ENCODE results near the gene RTRAF.

The RTRAF gene

DNA sequence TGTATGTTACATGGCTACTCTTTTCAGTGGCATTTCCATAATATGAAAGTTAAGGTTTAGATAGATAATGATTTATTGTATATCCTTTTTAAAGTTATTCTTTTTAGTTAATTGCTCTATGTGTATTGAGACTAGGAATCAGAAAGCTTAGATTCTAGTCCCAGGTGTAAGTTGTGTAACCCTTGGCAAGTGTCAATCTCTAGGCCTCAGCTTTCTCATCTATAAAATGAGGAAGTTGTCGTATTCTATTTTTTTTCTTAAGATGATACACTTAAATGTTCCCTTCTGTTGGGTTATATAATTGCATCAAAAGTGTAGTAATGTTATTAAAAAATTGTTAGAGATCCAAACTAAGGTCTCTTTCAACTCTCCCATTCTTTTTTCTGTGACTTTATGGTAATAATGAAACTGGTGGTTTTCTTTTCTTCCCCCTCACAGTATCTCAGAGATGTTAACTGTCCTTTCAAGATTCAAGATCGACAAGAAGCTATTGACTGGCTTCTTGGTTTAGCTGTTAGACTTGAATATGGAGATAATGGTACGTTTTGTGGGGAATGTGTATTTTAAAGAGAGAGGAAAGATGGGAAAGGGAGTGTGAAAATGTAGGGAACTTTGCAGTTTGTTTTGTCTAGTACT, 4.1 kb downstream of the RTRAF start:
- DNase-seq (ENCODE audit: low read depth in 2 of 2) = no peak

DNA sequence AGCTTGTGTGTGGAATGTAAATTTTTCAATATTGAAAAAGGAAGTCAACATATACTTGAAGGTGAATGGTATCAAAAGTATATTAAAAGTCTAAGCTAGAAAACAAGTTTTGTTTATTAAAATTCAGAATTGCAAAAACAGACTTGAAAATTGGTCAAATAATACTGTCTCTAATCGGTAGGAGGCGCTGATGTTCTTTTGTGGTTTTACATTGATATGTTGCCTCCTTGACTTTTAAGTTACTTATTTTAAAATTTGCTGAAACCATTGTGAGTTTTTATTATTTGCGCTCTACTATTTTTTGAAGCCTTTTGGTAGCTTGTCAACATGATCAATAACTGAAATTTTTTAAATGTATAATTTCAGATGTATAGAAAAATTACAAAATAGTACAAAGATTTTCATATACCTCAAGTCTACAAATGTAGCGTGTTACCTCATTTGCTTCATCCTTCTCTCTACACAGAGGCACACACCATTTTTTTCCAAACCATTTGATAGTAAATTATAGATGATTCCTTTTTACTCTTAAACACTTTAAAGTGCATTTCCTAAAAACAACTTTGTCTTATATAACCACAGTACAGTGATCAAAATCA, 6.9 kb downstream of the RTRAF start:
- no peak for DNase-seq (ENCODE audit: low read depth in 2 of 2)

DNA sequence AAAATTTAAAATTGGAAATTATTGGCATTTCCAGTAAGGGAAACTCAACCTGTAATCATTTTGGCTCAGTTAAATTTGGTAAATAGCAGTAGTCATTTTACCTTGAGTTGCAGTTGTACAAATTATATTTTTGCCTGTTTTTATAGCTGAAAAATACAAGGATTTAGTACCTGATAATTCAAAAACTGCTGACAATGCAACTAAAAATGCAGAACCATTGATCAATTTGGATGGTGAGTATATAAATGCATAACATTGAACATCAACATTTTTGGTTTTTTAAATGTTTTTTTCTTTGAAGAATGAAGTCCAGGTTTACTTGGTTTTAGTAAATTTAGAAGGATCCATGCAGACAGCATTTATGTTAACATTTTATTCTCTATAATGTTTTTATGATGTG, 9.0 kb downstream of the RTRAF start:
- no peak for DNase-seq (ENCODE audit: low read depth in 2 of 2)

DNA sequence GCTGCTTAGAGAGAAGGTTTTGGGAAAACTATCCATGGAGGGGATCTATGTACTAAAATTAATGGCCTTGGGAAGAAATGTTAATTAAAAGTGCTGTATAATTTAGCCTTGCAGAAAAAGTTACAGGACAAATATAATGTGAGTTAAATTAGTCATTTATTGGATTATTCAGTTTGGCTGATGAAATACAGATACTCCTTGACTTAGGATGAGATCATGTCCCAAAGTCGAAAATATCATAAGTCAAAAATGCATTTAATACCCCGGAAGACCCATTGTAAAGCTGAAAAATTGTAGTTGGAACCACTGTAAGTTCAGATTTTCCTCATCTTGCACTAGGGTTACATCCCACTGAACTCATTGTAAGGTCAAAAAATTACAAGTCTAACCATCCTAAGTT, 9.7 kb downstream of the RTRAF start:
- DNase-seq (ENCODE audit: low read depth in 2 of 2) = no peak

DNA sequence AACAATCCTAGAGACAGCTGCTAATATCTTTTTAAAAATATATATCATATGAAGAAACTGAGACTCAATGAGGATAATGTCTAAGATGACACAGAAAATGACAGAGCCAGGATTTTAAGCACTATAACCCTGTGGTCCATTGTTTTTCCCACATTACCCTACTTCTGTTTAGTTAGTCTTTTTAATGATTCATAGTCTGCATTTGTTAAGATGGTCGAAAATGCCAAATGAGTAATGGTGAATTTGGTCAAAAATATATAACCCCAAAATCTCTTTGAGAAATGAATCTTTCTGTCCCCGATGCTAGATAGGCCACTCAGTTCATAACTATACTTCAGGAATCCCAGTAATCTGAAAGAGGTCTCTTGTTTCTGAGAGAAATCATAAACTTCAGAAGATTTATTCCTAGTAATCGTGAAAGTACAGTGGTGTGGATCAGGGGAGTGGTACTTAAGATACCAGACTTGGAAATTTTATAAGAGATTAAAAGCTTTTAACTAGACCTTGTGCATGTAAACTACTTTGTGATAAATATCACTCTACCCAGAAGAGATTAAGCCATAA, 10.8 kb downstream of the RTRAF start:
- DNase-seq (ENCODE audit: low read depth in 2 of 2) = no peak

DNA sequence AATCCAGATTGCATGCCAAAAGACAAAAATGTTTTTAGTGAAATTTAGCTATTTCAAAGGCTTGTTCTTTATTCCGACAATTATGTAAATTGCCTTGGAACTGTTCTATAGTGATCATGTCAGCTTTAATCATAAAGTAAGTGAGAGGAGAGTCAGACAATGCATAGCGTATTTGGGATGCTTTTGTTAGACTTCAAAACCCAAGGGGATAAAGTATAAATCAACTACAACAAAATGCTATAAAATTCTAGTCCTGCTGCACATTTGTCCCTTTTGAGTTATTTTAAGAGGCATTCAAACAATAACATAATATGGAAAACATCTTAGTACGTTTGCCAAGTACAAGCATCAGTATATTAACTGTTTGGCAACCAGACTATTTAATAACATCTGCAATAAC, 11.3 kb downstream of the RTRAF start:
- DNase-seq (ENCODE audit: low read depth in 2 of 2) = no peak

DNA sequence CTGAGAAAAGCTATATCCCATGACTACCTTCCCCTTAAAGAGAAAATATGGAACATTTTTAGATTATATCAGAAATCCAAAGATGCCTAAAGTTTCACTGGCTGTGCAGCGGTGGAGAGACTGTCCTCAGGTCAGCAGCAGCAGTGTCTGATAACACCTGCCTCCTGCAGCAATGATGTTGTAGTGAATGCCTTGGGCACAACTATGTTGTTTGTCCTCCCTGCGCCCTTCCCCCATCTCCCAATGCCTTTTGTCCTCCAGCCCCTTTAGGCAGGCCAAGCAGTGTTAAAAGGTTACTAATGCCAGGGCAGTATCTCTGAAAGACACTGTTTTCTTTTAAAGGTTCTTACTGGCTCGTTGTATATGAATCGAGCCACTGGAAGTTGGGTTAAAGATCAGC, 13.2 kb downstream of the RTRAF start:
- no peak for DNase-seq (ENCODE audit: low read depth in 2 of 2)

DNA sequence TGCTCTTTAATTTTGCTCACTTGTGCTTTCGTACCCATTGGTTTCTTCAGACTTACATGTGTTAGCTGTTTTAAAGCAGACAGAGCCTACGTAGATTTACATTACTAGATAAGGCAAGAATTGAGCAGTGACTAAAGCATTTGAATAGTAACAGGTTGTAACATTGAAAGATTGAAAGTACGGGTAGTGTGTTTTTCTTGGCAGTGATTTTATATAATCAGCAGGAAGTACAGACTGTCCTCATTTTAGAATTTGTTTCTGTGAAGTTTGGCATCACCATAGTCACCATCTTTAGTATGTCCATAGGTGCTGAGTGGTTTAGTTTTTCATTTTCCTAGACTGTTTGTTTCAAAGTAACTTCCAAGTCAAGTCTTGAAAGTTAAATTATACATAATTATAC, 14.0 kb downstream of the RTRAF start:
- DNase-seq (ENCODE audit: low read depth in 2 of 2) = no peak

DNA sequence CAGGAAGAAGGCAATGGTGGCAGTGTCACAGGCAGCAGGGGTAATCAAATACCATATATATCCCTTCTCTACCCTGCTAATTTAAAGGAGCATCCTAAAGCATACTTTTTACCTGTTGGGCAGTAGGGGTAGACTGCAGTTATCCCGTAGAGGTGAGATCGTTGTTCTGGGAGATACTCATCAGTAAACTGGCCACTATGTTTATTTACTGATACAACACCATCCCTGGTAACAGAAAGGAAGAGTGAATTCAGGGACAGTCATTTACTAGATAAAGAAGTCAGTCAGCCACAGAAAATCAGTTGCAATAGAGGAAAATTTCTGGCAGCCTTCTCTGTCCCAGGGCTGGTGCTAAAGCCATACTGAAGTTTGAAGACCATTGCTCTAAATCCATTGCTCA, 16.3 kb downstream of the RTRAF start:
- no peak for DNase-seq (ENCODE audit: low read depth in 2 of 2)

DNA sequence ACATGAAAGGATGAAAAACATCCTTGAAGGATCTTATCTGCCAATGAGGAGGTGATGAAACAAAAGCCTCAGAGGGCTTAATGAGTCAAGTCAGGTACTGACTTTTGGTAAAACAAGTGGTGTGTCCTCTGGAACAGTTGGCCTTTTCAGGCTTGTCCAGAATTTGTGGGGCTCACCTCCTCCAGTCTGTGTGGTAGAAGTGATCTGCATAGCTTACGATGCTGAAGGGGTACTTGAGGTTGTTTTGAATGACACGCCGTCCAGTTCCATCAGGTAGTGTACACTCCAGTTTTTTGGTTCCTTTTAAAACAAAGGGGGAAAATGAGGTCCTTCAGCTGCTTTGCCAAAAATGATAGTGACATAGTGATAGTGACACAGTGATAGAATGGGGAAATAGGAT, 17.0 kb downstream of the RTRAF start:
- no peak for DNase-seq (ENCODE audit: low read depth in 2 of 2)

DNA sequence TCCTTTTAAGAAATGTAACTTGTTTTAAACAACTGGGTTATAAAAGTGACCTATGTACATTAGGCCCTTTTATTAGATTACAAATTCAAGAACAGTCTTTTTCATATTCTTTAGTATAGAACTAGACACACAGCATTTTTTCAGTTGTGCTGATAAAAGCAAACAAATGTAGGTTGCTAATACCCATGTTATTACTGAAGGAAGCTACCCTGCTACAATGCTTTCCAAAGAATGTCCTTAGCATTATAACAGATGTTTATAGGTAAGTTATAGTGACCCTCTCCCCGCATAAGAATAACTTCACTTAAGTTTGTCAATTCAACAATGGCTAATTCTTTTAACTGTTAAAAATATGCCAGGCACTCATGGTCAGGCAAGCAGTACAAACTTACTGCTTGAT, 17.9 kb downstream of the RTRAF start:
- DNase-seq (ENCODE audit: low read depth in 2 of 2) = no peak

DNA sequence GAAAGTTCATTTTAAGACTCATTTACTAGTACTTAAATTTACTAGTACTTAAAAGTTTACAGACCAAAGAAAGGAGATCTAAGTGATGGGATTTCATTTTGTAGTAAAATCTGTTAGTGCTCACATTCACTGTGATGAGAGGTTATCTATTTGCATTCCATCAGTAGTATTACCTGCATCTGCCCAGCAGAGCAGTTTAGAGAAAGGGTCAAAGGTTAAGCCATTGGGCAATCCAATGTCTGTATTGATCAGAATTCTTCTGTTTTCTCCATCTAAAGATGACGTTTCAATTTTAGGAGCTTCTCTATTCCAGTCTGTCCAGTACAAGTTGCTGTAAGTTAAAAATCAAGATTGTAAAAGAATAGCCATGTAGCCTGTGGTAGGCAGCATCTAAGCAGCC, 18.3 kb downstream of the RTRAF start:
- DNase-seq (ENCODE audit: low read depth in 2 of 2) = no peak

DNA sequence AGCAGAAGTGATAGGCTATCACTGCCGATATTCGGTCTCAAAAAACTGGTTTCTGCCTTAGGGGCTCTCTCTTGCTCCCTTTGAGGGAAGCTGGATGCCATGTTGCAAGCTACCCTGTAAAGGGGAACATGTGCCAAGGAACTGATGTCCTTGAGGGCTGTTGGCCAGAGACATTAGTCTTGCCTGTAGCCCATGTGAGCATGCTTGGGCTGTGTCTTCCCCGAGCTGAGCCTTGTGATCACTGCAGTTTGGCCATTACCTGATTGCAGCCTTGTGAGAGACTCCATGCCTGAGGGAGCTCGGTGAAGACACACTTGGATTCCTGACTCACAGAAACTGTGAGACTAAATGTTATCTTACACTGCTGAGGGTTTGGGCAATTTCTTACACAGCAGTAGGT, 18.8 kb downstream of the RTRAF start:
- no peak for DNase-seq (ENCODE audit: low read depth in 2 of 2)

DNA sequence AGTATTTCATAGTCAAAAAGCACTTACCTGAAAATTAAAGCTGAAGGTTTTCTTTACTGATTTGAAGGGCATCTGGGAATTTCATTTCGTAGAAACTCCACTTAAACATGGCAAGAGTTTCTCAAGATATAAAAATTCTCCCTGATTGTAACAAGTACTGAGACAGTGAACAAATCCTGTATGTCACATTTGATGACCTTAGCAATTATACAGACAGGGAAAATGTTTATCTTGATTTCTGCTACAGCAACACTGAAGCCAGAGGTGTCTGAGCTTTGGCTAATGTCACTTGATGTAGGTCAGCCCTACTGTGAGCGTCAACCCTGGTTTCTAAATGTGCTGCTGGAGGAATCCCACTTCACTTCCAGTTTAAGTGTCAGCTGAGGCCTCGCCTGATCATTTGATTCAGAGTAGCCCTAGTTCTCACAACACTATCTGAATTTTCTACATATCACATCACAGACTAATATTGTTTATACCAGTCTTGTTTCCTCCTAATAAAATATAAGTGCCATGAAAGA, 20.9 kb downstream of the RTRAF start:
- no peak for DNase-seq (ENCODE audit: low read depth in 2 of 2)

DNA sequence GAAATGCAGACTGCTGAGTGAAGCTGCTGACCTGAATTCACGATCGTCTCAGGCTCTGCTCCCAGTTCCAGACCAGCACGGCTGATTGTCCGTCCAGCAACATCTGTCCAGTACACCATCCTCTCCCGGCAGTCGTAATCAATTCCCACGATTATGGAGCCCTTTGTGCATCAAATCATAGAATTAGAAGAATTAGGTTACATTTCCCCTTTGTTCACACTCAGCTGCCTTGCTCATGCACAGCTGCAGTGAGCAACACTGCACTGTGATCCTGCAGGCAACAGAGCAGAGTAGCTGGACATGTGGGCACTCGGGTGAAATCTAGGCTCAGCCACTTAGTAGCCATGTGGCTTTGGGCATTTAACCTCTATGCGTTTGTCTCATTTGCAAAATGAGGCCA, 22.2 kb downstream of the RTRAF start:
- DNase-seq (ENCODE audit: low read depth in 2 of 2) = no peak

DNA sequence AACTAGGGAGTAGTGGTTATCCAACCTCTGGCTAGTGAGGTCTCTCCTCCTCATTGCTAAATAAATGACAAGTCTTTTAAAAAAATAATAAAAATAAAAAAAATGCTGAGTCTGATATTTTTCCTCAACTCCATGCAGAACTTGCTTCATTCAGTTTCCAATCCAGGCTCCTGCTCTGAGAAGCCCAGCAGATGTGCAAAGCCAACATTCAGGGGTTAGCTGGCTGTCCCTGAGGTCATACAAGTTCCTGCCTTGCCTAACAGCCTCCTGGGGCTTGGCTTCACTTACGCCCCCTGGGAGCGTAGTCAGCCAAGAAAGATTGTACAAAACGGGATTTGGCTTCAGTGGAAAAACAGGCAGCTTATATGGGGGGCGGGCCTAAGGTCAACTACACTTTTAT, 23.3 kb downstream of the RTRAF start:
- no peak for DNase-seq (ENCODE audit: low read depth in 2 of 2)

DNA sequence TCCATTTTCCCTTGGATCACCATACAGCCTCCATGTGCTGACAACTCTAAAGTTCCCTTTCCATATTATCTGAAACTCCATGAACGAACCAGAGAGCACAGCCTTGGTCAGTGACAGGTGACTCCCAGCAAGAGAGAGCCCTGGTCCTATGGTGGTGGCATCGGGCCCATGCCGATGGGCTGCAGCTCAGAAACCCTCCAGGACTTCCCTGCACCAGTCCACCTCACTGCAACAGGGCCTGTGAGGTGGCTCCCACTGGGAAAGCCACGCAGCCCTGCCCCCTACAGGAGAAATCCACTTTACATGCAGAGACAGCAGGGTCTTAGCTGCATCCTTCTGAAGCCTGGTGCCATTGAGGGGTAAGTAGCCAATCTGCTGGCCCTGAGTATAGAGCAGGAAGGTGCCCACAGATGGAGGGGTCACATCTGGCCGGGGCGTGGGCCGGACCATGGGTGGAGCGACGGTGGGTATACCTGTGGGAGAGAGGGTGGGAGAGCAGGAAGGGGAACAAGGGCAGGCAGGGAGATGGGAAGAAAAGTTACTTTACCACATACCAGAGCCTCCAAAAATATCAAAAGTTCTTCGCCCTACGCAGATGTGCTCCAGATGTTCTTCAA, 24.7 kb downstream of the RTRAF start:
- no peak for DNase-seq (ENCODE audit: low read depth in 2 of 2)

DNA sequence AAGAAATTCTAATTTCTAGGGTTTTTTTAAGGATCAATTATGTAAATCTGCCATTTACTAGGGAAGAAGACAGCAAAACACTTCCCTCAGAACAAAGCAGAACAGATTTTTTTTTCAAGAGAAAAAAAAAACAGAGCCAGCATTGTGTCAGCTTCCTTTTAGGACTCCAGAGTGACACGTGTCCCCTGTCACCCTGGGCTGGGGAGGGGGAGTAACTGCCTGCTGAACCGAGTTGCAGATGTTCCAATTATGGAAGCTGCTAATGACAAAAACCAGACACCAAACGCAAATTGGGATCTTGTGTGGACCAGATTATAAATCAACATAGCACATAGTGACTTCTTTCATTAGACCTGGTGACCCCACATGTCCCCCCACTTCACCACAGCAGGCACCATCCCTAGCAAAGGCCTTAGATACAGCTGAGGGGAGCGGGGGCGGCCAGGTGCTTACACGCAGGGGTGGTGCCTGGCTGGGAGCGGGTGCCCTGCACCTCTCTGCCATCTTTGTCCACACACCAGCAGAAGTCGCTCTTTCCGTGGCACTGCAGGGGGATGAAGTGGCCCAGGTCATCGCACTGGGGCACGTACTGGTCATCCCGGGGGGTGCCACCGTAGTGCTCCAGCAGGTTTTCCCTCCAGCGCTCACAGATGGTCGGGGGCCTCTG, 25.4 kb downstream of the RTRAF start:
- DNase-seq (ENCODE audit: low read depth in 2 of 2) = no peak

DNA sequence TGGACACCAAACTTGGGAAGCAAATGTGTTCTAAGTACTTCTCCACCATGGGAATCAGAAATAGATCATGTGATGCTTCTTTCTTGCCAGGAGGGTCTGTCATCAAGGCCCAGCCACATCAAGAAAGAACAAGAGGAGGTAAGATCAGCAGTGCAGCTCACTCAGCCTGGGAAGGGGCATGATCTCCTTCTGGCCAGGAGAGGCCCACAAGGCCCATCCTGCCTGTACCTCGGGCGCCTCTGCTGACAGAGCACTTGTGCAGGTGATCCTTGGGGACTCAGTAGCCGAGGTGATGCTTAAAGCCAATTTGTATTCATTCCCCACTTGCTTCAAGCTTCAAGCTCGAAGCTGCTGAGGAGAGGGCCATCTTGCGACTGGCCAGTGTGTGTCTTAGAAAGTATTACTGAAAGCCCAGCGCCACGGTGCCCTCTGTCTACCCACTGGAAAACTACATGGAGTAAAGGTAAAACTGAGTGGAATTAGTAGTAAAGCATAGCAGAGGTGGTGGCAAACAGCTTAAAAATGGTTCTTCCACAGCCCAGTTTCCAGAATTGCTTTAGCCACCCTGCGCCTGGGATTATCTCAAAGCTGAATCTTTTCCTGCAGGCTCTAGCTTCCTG, 26.2 kb downstream of the RTRAF start:
- DNase-seq (ENCODE audit: low read depth in 2 of 2) = no peak

DNA sequence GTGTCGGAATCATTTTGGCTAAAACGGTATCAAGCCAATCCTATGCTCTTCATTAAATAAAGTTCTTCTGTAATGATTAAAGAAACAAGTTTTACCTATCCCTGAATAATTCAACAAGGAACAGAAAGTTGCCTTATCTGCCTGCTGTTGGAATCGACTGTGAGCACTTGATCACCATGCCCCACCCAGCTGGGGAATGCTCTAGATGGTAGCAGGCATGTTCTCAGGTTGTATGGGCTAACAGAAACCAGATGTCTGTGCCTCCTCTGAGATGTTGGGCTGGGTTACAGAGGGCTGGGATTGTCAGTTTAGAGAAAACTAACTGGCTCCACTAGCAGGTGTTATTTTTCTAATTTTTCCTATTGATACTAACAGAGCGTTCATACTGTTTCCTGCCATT, 28.9 kb downstream of the RTRAF start:
- no peak for DNase-seq (ENCODE audit: low read depth in 2 of 2)

DNA sequence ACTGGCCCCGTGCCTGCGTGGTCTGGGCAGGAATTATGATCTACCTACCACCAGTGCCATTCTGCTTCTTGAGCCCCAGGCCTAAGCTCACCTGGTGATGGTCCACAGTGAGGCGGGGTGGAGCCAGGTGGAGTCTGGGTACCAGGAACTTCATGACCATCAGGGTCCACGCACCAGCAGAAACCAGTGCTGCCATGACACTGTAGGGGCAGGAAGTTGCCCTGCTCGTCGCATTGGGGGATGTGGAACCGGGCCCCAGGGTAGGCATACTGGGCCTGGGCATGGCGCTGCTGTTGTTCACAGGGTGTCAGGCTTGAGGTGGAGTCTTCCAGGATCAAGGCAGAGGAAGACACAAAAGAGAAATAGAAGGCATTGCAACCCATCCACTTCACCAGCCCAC, 29.6 kb downstream of the RTRAF start:
- no peak for DNase-seq (ENCODE audit: low read depth in 2 of 2)

DNA sequence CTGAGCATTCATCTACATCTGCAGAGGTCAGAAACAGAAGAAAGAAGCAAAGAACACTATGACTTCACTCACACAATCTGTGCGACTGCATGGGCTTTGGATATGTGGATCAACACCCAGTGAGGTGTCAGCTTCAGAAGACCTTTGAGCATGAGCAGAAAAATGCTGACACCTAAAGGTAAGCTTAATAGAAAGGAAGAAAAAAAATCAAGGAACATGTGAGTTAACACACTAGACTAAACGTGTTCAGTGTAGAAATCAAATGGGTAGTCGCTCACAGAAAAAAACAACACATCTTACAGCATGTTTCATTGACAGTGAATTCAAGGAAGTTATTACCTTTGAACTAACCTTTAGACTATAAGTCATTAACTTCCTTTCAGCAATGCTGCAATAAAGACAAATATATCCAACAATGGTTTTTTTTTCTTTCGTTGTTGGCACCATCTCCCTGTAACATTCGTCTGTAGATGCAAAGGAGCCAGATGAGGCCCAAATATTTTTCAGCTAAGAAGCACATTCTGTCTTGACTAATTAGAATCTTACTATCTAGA, 30.9 kb downstream of the RTRAF start:
- DNase-seq (ENCODE audit: low read depth in 2 of 2) = no peak
